Rectal smooth muscle tissue (tissue), 1 donor: Measurements from ENCODE around the gene THAP7.
"Not testable (repeated sequence)": the region's sequence is repeated elsewhere in the genome, so short reads cannot be mapped to it uniquely, and the experiment has no call there.

Source experiments
- H3K27ac ChIP-seq: one replicate; pipeline ENCODE4 v1.7.0; 2013; ENCODE audit warnings: low read depth, low read length, inconsistent platforms
- H3K27me3 ChIP-seq: one replicate; pipeline ENCODE4 v1.7.0; 2013; ENCODE audit warnings: low read length; ENCODE audit not compliant: control insufficient read depth, insufficient read depth
- H3K36me3 ChIP-seq: one replicate; pipeline ENCODE4 v1.7.0; 2013; ENCODE audit warnings: low read length; ENCODE audit not compliant: control insufficient read depth, insufficient read depth
- H3K4me1 ChIP-seq: one replicate; pipeline ENCODE4 v1.7.0; 2013; ENCODE audit warnings: low read length; ENCODE audit not compliant: control insufficient read depth, insufficient read depth
- H3K4me3 ChIP-seq: one replicate; pipeline ENCODE4 v1.7.0; 2013; ENCODE audit warnings: low read length
- H3K9ac ChIP-seq: one replicate; pipeline ENCODE4 v1.7.0; 2013; ENCODE audit warnings: low read length

The THAP7 gene

GRCh38 chr22:21041937-21042336, 40.0 kb upstream of the THAP7 start:
- H3K4me1 ChIP-seq, result peaks cover 5% of the 10 kb centered on the region
- no peaks in the 10 kb centered on the region for H3K27me3 ChIP-seq
- H3K9ac ChIP-seq, result no peak overlapping the region
- no peak overlapping the region for H3K4me3 ChIP-seq
- no peak overlapping the region for H3K27ac ChIP-seq
- no peaks in the 10 kb centered on the region for H3K36me3 ChIP-seq

GRCh38 chr22:21039158-21039557, 37.2 kb upstream of the THAP7 start:
- not testable (repeated sequence) for H3K4me3 ChIP-seq, H3K27me3 ChIP-seq, H3K36me3 ChIP-seq, H3K4me1 ChIP-seq, H3K27ac ChIP-seq, H3K9ac ChIP-seq

GRCh38 chr22:21038405-21038804, 36.5 kb upstream of the THAP7 start:
- no peak overlapping the region for H3K9ac ChIP-seq
- no peaks in the 10 kb centered on the region for H3K27me3 ChIP-seq
- no peaks in the 10 kb centered on the region for H3K4me1 ChIP-seq
- no peak overlapping the region for H3K27ac ChIP-seq
- no peak overlapping the region for H3K4me3 ChIP-seq
- H3K36me3 ChIP-seq, result no peaks in the 10 kb centered on the region

GRCh38 chr22:21034989-21035388, 33.1 kb upstream of the THAP7 start:
- Histone ChIP-seq H3K4me1 (no peaks in the 10 kb centered on the region), H3K27me3 (peaks cover 12% of the 10 kb centered on the region), H3K27ac (no peak overlapping the region), H3K4me3 (no peak overlapping the region), H3K9ac (no peak overlapping the region), H3K36me3 (no peaks in the 10 kb centered on the region)

GRCh38 chr22:21033895-21034294, 32.0 kb upstream of the THAP7 start:
- Histone ChIP-seq H3K27ac (no peak overlapping the region), H3K9ac (no peak overlapping the region), H3K4me3 (no peak overlapping the region), H3K27me3 (peaks cover 12% of the 10 kb centered on the region), H3K4me1 (no peaks in the 10 kb centered on the region), H3K36me3 (no peaks in the 10 kb centered on the region)

GRCh38 chr22:21032868-21033688, 31.2 kb upstream of the THAP7 start:
- Histone ChIP-seq H3K9ac (no peak overlapping the region), H3K4me1 (no peaks in the 10 kb centered on the region), H3K36me3 (no peaks in the 10 kb centered on the region), H3K27ac (no peak overlapping the region), H3K4me3 (no peak overlapping the region), H3K27me3 (peaks cover 12% of the 10 kb centered on the region)

- H3K27ac ChIP-seq, result no peak within 1 kb of the TSS
- peaks cover 12% of the 10 kb centered on the region for H3K27me3 ChIP-seq
- H3K9ac ChIP-seq, result no peak within 1 kb of the TSS
- H3K4me3 ChIP-seq, result peak within 1 kb of the TSS; percentile 50
- H3K36me3 ChIP-seq, result no peaks in the 10 kb centered on the region
- no peaks in the 10 kb centered on the region for H3K4me1 ChIP-seq
Measured at GRCh38 chr22:21032037-21032867, 30.3 kb upstream of the THAP7 start, which contains the start of gene SLC7A4. TSS of gene SLC7A4 (minus strand) at chr22:21032561. CDS start at chr22:21031812, 749 bp downstream.

- no peak overlapping the region for H3K27ac ChIP-seq
- H3K9ac ChIP-seq, result no peak overlapping the region
- H3K4me1 ChIP-seq, result no peaks in the 10 kb centered on the region
- no peaks in the 10 kb centered on the region for H3K36me3 ChIP-seq
- peak overlapping the region; percentile 10 for H3K4me3 ChIP-seq
- peaks cover 12% of the 10 kb centered on the region for H3K27me3 ChIP-seq
Measured at GRCh38 chr22:21031545-21032036, 29.7 kb upstream of the THAP7 start.

GRCh38 chr22:21030621-21031544, 29.0 kb upstream of the THAP7 start:
- Histone ChIP-seq H3K4me1 (no peaks in the 10 kb centered on the region), H3K27me3 (peaks cover 12% of the 10 kb centered on the region), H3K9ac (no peak overlapping the region), H3K4me3 (no peak overlapping the region), H3K36me3 (no peaks in the 10 kb centered on the region), H3K27ac (no peak overlapping the region)

- Histone ChIP-seq H3K4me1 (no peaks in the 10 kb centered on the region), H3K27ac (no peak overlapping the region), H3K4me3 (no peak overlapping the region), H3K27me3 (peaks cover 12% of the 10 kb centered on the region), H3K36me3 (no peaks in the 10 kb centered on the region), H3K9ac (no peak overlapping the region)
Measured at GRCh38 chr22:21030032-21030431, 28.1 kb upstream of the THAP7 start.

GRCh38 chr22:21029486-21030025, 27.6 kb upstream of the THAP7 start:
- peaks cover 12% of the 10 kb centered on the region for H3K27me3 ChIP-seq

More at GRCh38 chr22:21029486-21030025, 27.6 kb upstream of the THAP7 start:
- H3K4me1 ChIP-seq, result no peaks in the 10 kb centered on the region
- no peak overlapping the region for H3K9ac ChIP-seq
- H3K4me3 ChIP-seq, result no peak overlapping the region
- no peaks in the 10 kb centered on the region for H3K36me3 ChIP-seq
- no peak overlapping the region for H3K27ac ChIP-seq
